OCI-LY1 (cell line): ENCODE data around the gene RBM15B.

ENCODE experiments used
- H2AFZ ChIP-seq: fragments of 200-600 bp; sonication (generic), shearing (Covaris generic); 2 replicates; pipeline ENCODE4 v1.6.0; 2014; ENCODE audit warnings: antibody characterized with exemption, mild to moderate bottlenecking, low read length
- H3F3A ChIP-seq: fragments of 200-600 bp; sonication (generic), shearing (Covaris generic); 2 replicates; pipeline ENCODE4 v1.6.0; 2014; ENCODE audit warnings: mild to moderate bottlenecking, antibody characterized with exemption, low read length, moderate library complexity; ENCODE audit not compliant: insufficient read depth
- H3K27ac ChIP-seq: fragments of 200-600 bp; sonication (generic); 2 replicates; pipeline ENCODE4 v1.5.1; 2014; ENCODE audit warnings: low read length, mixed run types, mild to moderate bottlenecking, low read depth; ENCODE audit not compliant: poor library complexity, severe bottlenecking
- H3K27me3 ChIP-seq: fragments of 200-600 bp; sonication (generic); 2 replicates; pipeline ENCODE4 v1.6.0; 2014; ENCODE audit warnings: antibody characterized with exemption, mild to moderate bottlenecking, low read length, moderate library complexity; ENCODE audit not compliant: insufficient read depth
- H3K36me3 ChIP-seq: fragments of 200-600 bp; sonication (generic); 2 replicates; pipeline ENCODE4 v1.6.1; 2014; ENCODE audit warnings: mild to moderate bottlenecking, antibody characterized with exemption, low read length, moderate library complexity, mixed read lengths; ENCODE audit not compliant: insufficient read depth
- H3K4me1 ChIP-seq: fragments of 200-600 bp; sonication (generic); 2 replicates; pipeline ENCODE4 v1.5.1; 2014; ENCODE audit warnings: mild to moderate bottlenecking, low read length, moderate library complexity; ENCODE audit not compliant: insufficient read depth, severe bottlenecking
- H3K4me2 ChIP-seq: fragments of 200-600 bp; sonication (generic), shearing (Covaris generic); 2 replicates; pipeline ENCODE4 v1.6.1; 2014; ENCODE audit warnings: low read length
- H3K4me3 ChIP-seq: fragments of 200-600 bp; sonication (generic); 2 replicates; pipeline ENCODE4 v1.5.1; 2014; ENCODE audit warnings: low read length, low read depth, mild to moderate bottlenecking, mixed read lengths; ENCODE audit not compliant: poor library complexity, severe bottlenecking
- H3K79me2 ChIP-seq: fragments of 200-600 bp; shearing (Covaris generic); 2 replicates; pipeline ENCODE4 v1.6.1; 2016; ENCODE audit warnings: mixed run types, low read length, mixed read lengths; ENCODE audit not compliant: insufficient read depth
- H3K9ac ChIP-seq: fragments of 200-600 bp; sonication (generic), shearing (Covaris generic); 2 replicates; pipeline ENCODE4 v1.6.1; 2014; ENCODE audit warnings: mild to moderate bottlenecking, low read length, mixed read lengths
- H3K9me2 ChIP-seq: fragments of 200-600 bp; sonication (generic), shearing (Covaris generic); 2 replicates; pipeline ENCODE4 v1.6.1; 2014; ENCODE audit warnings: low read depth, mild to moderate bottlenecking, low read length, mixed read lengths
- H3K9me3 ChIP-seq: fragments of 200-600 bp; shearing (Covaris generic); 2 replicates; pipeline ENCODE4 v1.6.1; 2014; ENCODE audit warnings: low read length, mixed read lengths
- H4K20me1 ChIP-seq: fragments of 200-600 bp; sonication (generic), shearing (Covaris generic); 2 replicates; pipeline ENCODE4 v1.6.0; 2016; ENCODE audit warnings: mild to moderate bottlenecking, low read length; ENCODE audit not compliant: insufficient read depth
- EZH2 ChIP-seq: fragments of 200-600 bp; sonication (generic), shearing (Covaris generic); IDR thresholded peaks from 2 replicates; pipeline ENCODE4 v1.8.0; 2017; ENCODE audit warnings: borderline replicate concordance, mixed run types, mild to moderate bottlenecking, antibody characterized with exemption, low read length, moderate library complexity, mixed read lengths
- TF ChIP-seq, protein P1 (sequence below): fragments of 200-600 bp; sonication (generic), shearing (Covaris generic); IDR thresholded peaks from 2 replicates; pipeline ENCODE4 v1.5.1; 2017; ENCODE audit warnings: mild to moderate bottlenecking, antibody characterized with exemption, low read length, moderate library complexity, mixed read lengths

RBM15B gene

DNA sequence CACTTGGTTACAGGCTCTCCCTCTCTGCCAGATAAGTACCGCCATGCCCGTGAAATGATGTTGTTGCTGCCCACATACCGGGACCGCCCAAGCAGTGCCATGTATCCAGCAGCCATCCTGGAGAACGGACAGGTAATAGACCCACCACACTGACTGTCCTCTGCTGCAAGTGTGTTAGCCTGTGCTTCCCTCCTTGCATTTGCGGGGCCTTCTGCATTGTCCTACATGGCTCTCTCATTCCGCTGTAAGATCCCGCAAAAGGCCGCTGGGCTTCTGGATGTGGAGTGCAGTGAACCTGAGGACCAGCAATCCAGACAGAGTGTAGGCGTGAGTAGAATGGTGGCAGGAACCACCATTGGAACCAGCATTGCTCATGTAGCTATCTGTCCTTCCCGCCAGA, 16.6 kb upstream of the RBM15B start:
- H3K27ac ChIP-seq = no peak overlapping the region
- no peaks in the 10 kb centered on the region for H3K9me2 ChIP-seq
- H4K20me1 ChIP-seq = no peaks in the 10 kb centered on the region
- H3F3A ChIP-seq = no peaks in the 10 kb centered on the region
- no peaks in the 10 kb centered on the region for H3K36me3 ChIP-seq
- TF ChIP-seq, protein P1, sequence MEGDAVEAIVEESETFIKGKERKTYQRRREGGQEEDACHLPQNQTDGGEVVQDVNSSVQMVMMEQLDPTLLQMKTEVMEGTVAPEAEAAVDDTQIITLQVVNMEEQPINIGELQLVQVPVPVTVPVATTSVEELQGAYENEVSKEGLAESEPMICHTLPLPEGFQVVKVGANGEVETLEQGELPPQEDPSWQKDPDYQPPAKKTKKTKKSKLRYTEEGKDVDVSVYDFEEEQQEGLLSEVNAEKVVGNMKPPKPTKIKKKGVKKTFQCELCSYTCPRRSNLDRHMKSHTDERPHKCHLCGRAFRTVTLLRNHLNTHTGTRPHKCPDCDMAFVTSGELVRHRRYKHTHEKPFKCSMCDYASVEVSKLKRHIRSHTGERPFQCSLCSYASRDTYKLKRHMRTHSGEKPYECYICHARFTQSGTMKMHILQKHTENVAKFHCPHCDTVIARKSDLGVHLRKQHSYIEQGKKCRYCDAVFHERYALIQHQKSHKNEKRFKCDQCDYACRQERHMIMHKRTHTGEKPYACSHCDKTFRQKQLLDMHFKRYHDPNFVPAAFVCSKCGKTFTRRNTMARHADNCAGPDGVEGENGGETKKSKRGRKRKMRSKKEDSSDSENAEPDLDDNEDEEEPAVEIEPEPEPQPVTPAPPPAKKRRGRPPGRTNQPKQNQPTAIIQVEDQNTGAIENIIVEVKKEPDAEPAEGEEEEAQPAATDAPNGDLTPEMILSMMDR = no peak
- TF ChIP-seq EZH2 = no peak
- H3K4me2 ChIP-seq = no peak overlapping the region
- H3K79me2 ChIP-seq = no peaks in the 10 kb centered on the region
- H2AFZ ChIP-seq = no peak overlapping the region
- no peak overlapping the region for H3K4me3 ChIP-seq
- peaks cover 10% of the 10 kb centered on the region; the same call in 1 of the 2 replicates for H3K27me3 ChIP-seq
- H3K4me1 ChIP-seq = no peaks in the 10 kb centered on the region
- no peak overlapping the region for H3K9ac ChIP-seq
- H3K9me3 ChIP-seq = no peaks in the 10 kb centered on the region

DNA sequence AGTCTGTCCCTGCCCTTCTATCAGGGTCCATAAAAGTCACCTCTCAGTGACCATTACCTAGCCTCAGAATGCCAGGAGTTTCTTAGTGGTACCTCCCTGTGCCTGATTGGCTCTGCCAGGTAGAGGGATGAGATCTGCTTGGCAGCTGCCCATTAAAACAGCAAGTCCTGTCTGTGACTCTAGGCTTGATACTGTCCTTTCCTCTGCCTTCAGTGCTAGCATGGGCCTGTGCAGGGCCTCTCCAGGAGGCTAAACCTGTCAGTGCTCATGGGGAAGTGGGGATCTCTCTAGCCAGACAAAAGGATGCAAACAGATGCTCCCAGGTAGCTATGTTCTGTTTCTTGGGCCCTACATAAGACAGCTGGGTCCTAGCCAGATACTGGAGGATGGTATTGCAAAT, 15.9 kb upstream of the RBM15B start:
- H3K36me3 ChIP-seq = no peaks in the 10 kb centered on the region
- no peaks in the 10 kb centered on the region for H3K79me2 ChIP-seq
- H2AFZ ChIP-seq = no peak overlapping the region
- no peak overlapping the region for H3K9ac ChIP-seq
- no peak overlapping the region for H3K4me3 ChIP-seq
- H3K9me3 ChIP-seq = no peaks in the 10 kb centered on the region
- H3K27ac ChIP-seq = no peak overlapping the region
- no peaks in the 10 kb centered on the region for H4K20me1 ChIP-seq
- H3K4me1 ChIP-seq = no peaks in the 10 kb centered on the region
- H3F3A ChIP-seq = no peaks in the 10 kb centered on the region
- TF ChIP-seq, protein P1 = no peak
- TF ChIP-seq EZH2 = no peak
- peaks cover 10% of the 10 kb centered on the region; the same call in 1 of the 2 replicates for H3K27me3 ChIP-seq
- H3K4me2 ChIP-seq = no peak overlapping the region
- no peaks in the 10 kb centered on the region for H3K9me2 ChIP-seq

DNA sequence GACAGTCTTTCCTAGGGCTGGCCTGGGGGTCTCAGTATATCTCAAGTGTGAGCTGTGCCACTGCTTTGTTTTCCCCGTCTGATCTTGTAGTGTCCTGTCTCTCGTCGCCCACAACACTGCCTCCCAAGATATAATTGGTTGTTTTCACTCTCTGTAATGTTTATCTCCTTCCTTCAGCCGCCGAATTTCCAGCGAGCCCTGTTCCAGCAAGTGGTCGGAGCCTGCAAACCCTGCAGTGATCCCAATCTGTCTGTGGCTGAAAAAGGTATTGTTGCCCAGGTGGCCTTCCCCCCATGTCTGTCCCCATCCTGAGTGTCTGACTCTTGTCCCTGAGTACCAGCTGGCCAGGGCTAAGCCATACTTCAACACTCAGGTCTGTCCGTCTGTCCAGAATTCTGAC, 15.5 kb upstream of the RBM15B start:
- H3F3A ChIP-seq = no peaks in the 10 kb centered on the region
- H3K27me3 ChIP-seq = peaks cover 10% of the 10 kb centered on the region; the same call in 1 of the 2 replicates
- no peaks in the 10 kb centered on the region for H3K79me2 ChIP-seq
- TF ChIP-seq, protein P1 = no peak
- TF ChIP-seq EZH2 = no peak
- no peak overlapping the region for H3K4me3 ChIP-seq
- no peaks in the 10 kb centered on the region for H3K4me1 ChIP-seq
- H3K4me2 ChIP-seq = no peak overlapping the region
- no peak overlapping the region for H3K27ac ChIP-seq
- H4K20me1 ChIP-seq = no peaks in the 10 kb centered on the region
- H3K9me3 ChIP-seq = no peaks in the 10 kb centered on the region
- no peaks in the 10 kb centered on the region for H3K9me2 ChIP-seq
- H2AFZ ChIP-seq = no peak overlapping the region
- no peaks in the 10 kb centered on the region for H3K36me3 ChIP-seq
- no peak overlapping the region for H3K9ac ChIP-seq
